NCI-H526 (cell line): ENCODE measurements around the gene GPNMB.

ENCODE experiments used
- DNase-seq, 2 experiments: peaks; one replicate each; lab custom pipeline; 2025; lab: John Stamatoyannopoulos, UW

The GPNMB gene

GRCh38 chr7:23230641-23231101 lies 15.9 kb upstream of the GPNMB start:
- DNase-seq: no peak

GRCh38 chr7:23232966-23233365 lies 13.6 kb upstream of the GPNMB start:
- no peak for DNase-seq

- no peak for DNase-seq
Measured at GRCh38 chr7:23234569-23235296, 11.8 kb upstream of the GPNMB start.

- no peak for DNase-seq
Measured at GRCh38 chr7:23235813-23236221, 10.8 kb upstream of the GPNMB start.

GRCh38 chr7:23237000-23237399 lies 9.6 kb upstream of the GPNMB start:
- peak in 1 of 2 experiments; percentile 18 for DNase-seq

GRCh38 chr7:23238983-23239652 lies 7.5 kb upstream of the GPNMB start:
- no peak for DNase-seq

GRCh38 chr7:23239698-23240097 lies 6.9 kb upstream of the GPNMB start:
- no peak for DNase-seq

GRCh38 chr7:23242321-23242720 lies 4.3 kb upstream of the GPNMB start:
- DNase-seq: no peak

GRCh38 chr7:23242935-23243334 lies 3.6 kb upstream of the GPNMB start:
- no peak for DNase-seq

- DNase-seq: no peak
Measured at GRCh38 chr7:23247046-23247602, 549 bp downstream of the GPNMB start.

GRCh38 chr7:23247603-23248335 lies 1.2 kb downstream of the GPNMB start:
- no peak for DNase-seq

GRCh38 chr7:23249486-23249885 lies 2.9 kb downstream of the GPNMB start:
- DNase-seq: no peak

GRCh38 chr7:23254051-23254681 lies 7.6 kb downstream of the GPNMB start:
- DNase-seq: no peak

- DNase-seq: no peak
Measured at GRCh38 chr7:23256731-23257130, 10.2 kb downstream of the GPNMB start.

GRCh38 chr7:23260371-23260770 lies 13.8 kb downstream of the GPNMB start:
- DNase-seq: no peak

- DNase-seq: peak; percentile 7 to 68
Measured at GRCh38 chr7:23261843-23262452, 15.4 kb downstream of the GPNMB start.

GRCh38 chr7:23264916-23265458 lies 18.4 kb downstream of the GPNMB start:
- DNase-seq: no peak

- DNase-seq: no peak
Measured at GRCh38 chr7:23266918-23267317, 20.3 kb downstream of the GPNMB start.

- no peak for DNase-seq
Measured at GRCh38 chr7:23267357-23267756, 20.8 kb downstream of the GPNMB start.

GRCh38 chr7:23268167-23268566 lies 21.6 kb downstream of the GPNMB start:
- no peak for DNase-seq

- DNase-seq: no peak
Measured at GRCh38 chr7:23268746-23269145, 22.2 kb downstream of the GPNMB start.
